H9 (cell line): ENCODE measurements around the gene PERM1. TPM values are rescaled to one million over a fixed set of nuclear protein-coding genes. Genes with fewer than 3 reads are reported as not detected.

ENCODE experiments used
- DNase-seq: peaks from one replicate; pipeline ENCODE4 v3.0.0-alpha.2; 2017
- H2AFZ ChIP-seq: one replicate; pipeline ENCODE4 v1.6.1; 2013; ENCODE audit warnings: mild to moderate bottlenecking, low read length, control low read depth, moderate library complexity
- H2AK5ac ChIP-seq: 2 replicates; pipeline ENCODE4 v1.6.1; 2013; ENCODE audit warnings: low read length, control low read depth, mixed read lengths; ENCODE audit not compliant: insufficient read length
- H2BK120ac ChIP-seq: one replicate; pipeline ENCODE4 v1.6.1; 2013; ENCODE audit warnings: low read depth, mild to moderate bottlenecking, low read length, control low read depth, inconsistent platforms; ENCODE audit not compliant: poor library complexity, severe bottlenecking
- H2BK12ac ChIP-seq: 2 replicates; pipeline ENCODE4 v1.6.1; 2013; ENCODE audit warnings: low read length, control low read depth, mixed read lengths, low read depth; ENCODE audit not compliant: insufficient read length
- H2BK15ac ChIP-seq: 2 replicates; pipeline ENCODE4 v1.6.1; 2013; ENCODE audit warnings: low read depth, low read length, control low read depth
- H2BK20ac ChIP-seq: one replicate; pipeline ENCODE4 v1.6.1; 2013; ENCODE audit warnings: low read depth, mild to moderate bottlenecking, low read length, control low read depth, inconsistent platforms; ENCODE audit not compliant: poor library complexity, severe bottlenecking
- H2BK5ac ChIP-seq: 2 replicates; pipeline ENCODE4 v1.6.1; 2013; ENCODE audit warnings: low read length, control low read depth, mixed read lengths; ENCODE audit not compliant: insufficient read length
- H3K14ac ChIP-seq: 2 replicates; pipeline ENCODE4 v1.6.1; 2013; ENCODE audit warnings: low read length, control low read depth; ENCODE audit not compliant: insufficient read depth
- H3K18ac ChIP-seq: 2 replicates; pipeline ENCODE4 v1.6.1; 2013; ENCODE audit warnings: low read depth, mild to moderate bottlenecking, mixed read lengths, low read length, control low read depth; ENCODE audit not compliant: insufficient read length
- H3K23ac ChIP-seq: 2 replicates; pipeline ENCODE4 v1.6.1; 2013; ENCODE audit warnings: low read length, control low read depth, mixed read lengths, low read depth; ENCODE audit not compliant: insufficient read length
- H3K23me2 ChIP-seq: 2 replicates; pipeline ENCODE4 v1.6.1; 2013; ENCODE audit warnings: low read depth, mild to moderate bottlenecking, mixed read lengths, low read length, control low read depth; ENCODE audit not compliant: insufficient read length, poor library complexity, severe bottlenecking
- H3K27ac ChIP-seq: 2 replicates; pipeline ENCODE4 v1.5.1; 2013; ENCODE audit warnings: low read length, control low read depth, mixed read lengths, low read depth; ENCODE audit not compliant: insufficient read length
- H3K27me3 ChIP-seq: 2 replicates; pipeline ENCODE4 v1.6.1; 2013; ENCODE audit warnings: low read length, control low read depth, inconsistent platforms; ENCODE audit not compliant: insufficient read depth
- H3K4ac ChIP-seq: 2 replicates; pipeline ENCODE4 v1.6.1; 2013; ENCODE audit warnings: low read depth, mild to moderate bottlenecking, control low read depth, inconsistent platforms, low read length, moderate library complexity
- H3K4me1 ChIP-seq: 2 replicates; pipeline ENCODE4 v1.6.1; 2013; ENCODE audit warnings: low read length, control low read depth, inconsistent platforms; ENCODE audit not compliant: insufficient read depth
- H3K4me2 ChIP-seq: 2 replicates; pipeline ENCODE4 v1.6.1; 2013; ENCODE audit warnings: low read length, control low read depth, mixed read lengths; ENCODE audit not compliant: insufficient read length, insufficient read depth
- H3K56ac ChIP-seq: 2 replicates; pipeline ENCODE4 v1.6.1; 2013; ENCODE audit warnings: low read depth, mild to moderate bottlenecking, mixed read lengths, low read length, control low read depth; ENCODE audit not compliant: insufficient read length
- H3K79me1 ChIP-seq: 2 replicates; pipeline ENCODE4 v1.6.1; 2013; ENCODE audit warnings: low read depth, mild to moderate bottlenecking, moderate library complexity, low read length, control low read depth, inconsistent platforms; ENCODE audit not compliant: insufficient read depth, poor library complexity, severe bottlenecking
- H3K79me2 ChIP-seq: 2 replicates; pipeline ENCODE4 v1.6.1; 2013; ENCODE audit warnings: low read length, control low read depth, inconsistent platforms; ENCODE audit not compliant: insufficient read depth
- H3K9ac ChIP-seq: 2 replicates; pipeline ENCODE4 v1.6.1; 2013; ENCODE audit warnings: low read length, control low read depth, mixed read lengths; ENCODE audit not compliant: insufficient read length; ENCODE audit errors: extremely low read depth
- H3K9me3 ChIP-seq: one replicate; pipeline ENCODE4 v1.6.1; 2013; ENCODE audit warnings: low read depth, low read length, inconsistent platforms; ENCODE audit not compliant: control insufficient read depth
- H3T11ph ChIP-seq: one replicate; pipeline ENCODE4 v1.6.1; 2013; ENCODE audit warnings: mild to moderate bottlenecking, low read length, control low read depth, inconsistent platforms
- H4K20me1 ChIP-seq: one replicate; pipeline ENCODE4 v1.6.1; 2013; ENCODE audit not compliant: control insufficient read depth, insufficient read length, insufficient read depth
- H4K5ac ChIP-seq: 2 replicates; pipeline ENCODE4 v1.6.1; 2013; ENCODE audit warnings: low read depth, mild to moderate bottlenecking, mixed read lengths, low read length, control low read depth; ENCODE audit not compliant: insufficient read length
- H4K8ac ChIP-seq: replicated peaks from 2 replicates; pipeline ENCODE4 v1.6.1; 2013; ENCODE audit warnings: low read length, control low read depth, mixed read lengths, low read depth; ENCODE audit not compliant: insufficient read length
- H4K91ac ChIP-seq: 2 replicates; pipeline ENCODE4 v1.6.1; 2013; ENCODE audit warnings: low read depth, mild to moderate bottlenecking, moderate library complexity, mixed read lengths, low read length, control low read depth; ENCODE audit not compliant: insufficient read length
- H3K27ac Mint-ChIP-seq, 3 experiments: 2 replicates in 2 of 3; 3 replicates in 1 of 3; pipeline ENCODE4 v1.8.0; 2020 to 2021; ENCODE audit warnings: mixed read lengths in 3 of 3, mild to moderate bottlenecking in 1 of 3, moderate library complexity in 1 of 3
- H3K27me3 Mint-ChIP-seq: 2 replicates; pipeline ENCODE4 v1.8.0; 2021; ENCODE audit warnings: low read depth, mild to moderate bottlenecking, moderate library complexity, mixed read lengths
- H3K36me3 Mint-ChIP-seq, 3 experiments: 2 replicates in 2 of 3; 3 replicates in 1 of 3; pipeline ENCODE4 v1.8.0; 2020 to 2021; ENCODE audit warnings: low read depth in 3 of 3, mixed read lengths in 3 of 3; ENCODE audit not compliant: insufficient read depth in 1 of 3
- H3K4me1 Mint-ChIP-seq, 2 experiments: 2 replicates each; pipeline ENCODE4 v1.8.0; 2020; ENCODE audit warnings: mixed read lengths in 2 of 2
- H3K4me3 Mint-ChIP-seq, 2 experiments: 2 replicates in 1 of 2; 3 replicates in 1 of 2; pipeline ENCODE4 v1.8.0; 2020 to 2021; ENCODE audit warnings: mild to moderate bottlenecking in 2 of 2, mixed read lengths in 2 of 2, moderate library complexity in 1 of 2
- H3K9me3 Mint-ChIP-seq, 2 experiments: 2 replicates in 1 of 2; 3 replicates in 1 of 2; pipeline ENCODE4 v1.8.0; 2020; ENCODE audit warnings: mild to moderate bottlenecking in 2 of 2, mixed read lengths in 2 of 2, moderate library complexity in 1 of 2
- WGBS: extraction: QIAGEN DNeasy Blood & Tissue Kit; methylation state at CpG from one replicate; pipeline ENCODE4 v1.1.7; 2013; ENCODE audit warnings: missing lambda C conversion rate, low lambda C conversion rate, mixed read lengths; ENCODE audit not compliant: insufficient read length; ENCODE audit errors: extremely low coverage; 5-methylcytosine and 5-hydroxymethylcytosine counted together
- total RNA-seq: library from RNA; stranded (reverse); gene quantifications from 2 replicates; pipeline ENCODE4 v1.2.1, GENCODE V29; 2021
- TF ChIP-seq, protein P1 (sequence below): fragments of 200-600 bp; sonication (generic); conservative IDR thresholded peaks from 3 replicates; pipeline ENCODE4 v1.8.0; 2021; ENCODE audit warnings: antibody characterized with exemption, mild to moderate bottlenecking

PERM1 gene
- total RNA-seq, 1 experiment from 2014 or later: not detected

DNA sequence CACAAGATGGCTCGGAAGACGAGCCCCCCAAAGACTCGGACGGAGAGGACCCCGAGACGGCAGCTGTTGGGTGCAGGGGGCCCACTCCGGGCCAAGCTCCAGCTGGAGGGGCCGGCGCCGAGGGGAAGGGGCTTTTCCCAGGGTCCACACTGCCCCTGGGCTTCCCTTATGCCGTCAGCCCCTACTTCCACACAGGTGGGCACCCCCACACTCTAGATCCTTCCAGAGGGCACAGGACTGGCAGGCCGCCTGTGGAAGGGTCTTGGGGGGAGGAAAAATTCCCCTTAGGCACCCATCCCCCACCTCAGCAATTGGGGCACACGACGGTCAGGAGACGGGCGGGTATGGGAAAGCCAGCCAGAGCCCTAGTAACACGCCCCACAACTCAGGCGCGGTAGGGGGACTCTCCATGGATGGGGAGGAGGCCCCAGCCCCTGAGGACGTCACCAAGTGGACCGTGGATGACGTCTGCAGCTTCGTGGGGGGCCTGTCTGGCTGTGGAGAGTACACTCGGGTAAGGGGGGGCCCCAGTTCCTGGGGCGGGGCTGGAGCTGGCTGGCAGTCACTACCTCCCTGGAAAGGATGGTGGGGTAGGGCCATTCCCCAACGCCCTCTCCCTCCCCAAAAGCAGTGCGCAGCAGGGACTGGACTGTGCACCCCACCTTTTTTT, 38.9 kb downstream of the PERM1 start:
- no peaks in the 10 kb centered on the region for H3K79me1 ChIP-seq
- H3K27ac Mint-ChIP-seq: no peak overlapping the region
- H2AK5ac ChIP-seq: no peak overlapping the region
- H3K4me3 Mint-ChIP-seq: peak overlapping the region; percentile 27 to 38; a peak in 1 of 5 replicates
- peaks cover 13 to 33% (median 23%) of the 10 kb centered on the region in 3 experiments; a peak in 6 of 7 replicates for H3K36me3 Mint-ChIP-seq
- H4K8ac ChIP-seq: no peak overlapping the region
- peaks cover 6% of the 10 kb centered on the region for H3K23me2 ChIP-seq
- no peaks in the 10 kb centered on the region for H3K9me3 ChIP-seq
- H3K56ac ChIP-seq: no peak overlapping the region
- no peak overlapping the region for H3K14ac ChIP-seq
- no peak overlapping the region for H2BK12ac ChIP-seq
- no peak overlapping the region for H4K5ac ChIP-seq
- H3K4me1 Mint-ChIP-seq: peaks cover 3 to 33% of the 10 kb centered on the region in 2 experiments
- no peaks in the 10 kb centered on the region for H3K4me1 ChIP-seq
- H3K27me3 Mint-ChIP-seq: peaks cover 46% of the 10 kb centered on the region
- H3T11ph ChIP-seq: no peak overlapping the region
- peak overlapping the region; percentile 36 for H3K4me2 ChIP-seq
- no peak overlapping the region for H3K18ac ChIP-seq
- no peak overlapping the region for H2BK15ac ChIP-seq
- H4K91ac ChIP-seq: no peak overlapping the region
- no peak overlapping the region for H2BK5ac ChIP-seq
- H4K20me1 ChIP-seq: no peaks in the 10 kb centered on the region
- no CpG with 5 or more reads among the region's 27 CpGs for WGBS
- no peak overlapping the region for H3K9ac ChIP-seq
- no peak overlapping the region for H2BK120ac ChIP-seq
- H3K27me3 ChIP-seq: peaks cover 34% of the 10 kb centered on the region
- H2AFZ ChIP-seq: no peak overlapping the region
- H3K79me2 ChIP-seq: no peaks in the 10 kb centered on the region
- DNase-seq: no peak
- no peak overlapping the region for H3K4ac ChIP-seq
- no peak overlapping the region for H3K27ac ChIP-seq
- H3K23ac ChIP-seq: no peak overlapping the region
- H2BK20ac ChIP-seq: no peak overlapping the region
- TF ChIP-seq, protein P1, sequence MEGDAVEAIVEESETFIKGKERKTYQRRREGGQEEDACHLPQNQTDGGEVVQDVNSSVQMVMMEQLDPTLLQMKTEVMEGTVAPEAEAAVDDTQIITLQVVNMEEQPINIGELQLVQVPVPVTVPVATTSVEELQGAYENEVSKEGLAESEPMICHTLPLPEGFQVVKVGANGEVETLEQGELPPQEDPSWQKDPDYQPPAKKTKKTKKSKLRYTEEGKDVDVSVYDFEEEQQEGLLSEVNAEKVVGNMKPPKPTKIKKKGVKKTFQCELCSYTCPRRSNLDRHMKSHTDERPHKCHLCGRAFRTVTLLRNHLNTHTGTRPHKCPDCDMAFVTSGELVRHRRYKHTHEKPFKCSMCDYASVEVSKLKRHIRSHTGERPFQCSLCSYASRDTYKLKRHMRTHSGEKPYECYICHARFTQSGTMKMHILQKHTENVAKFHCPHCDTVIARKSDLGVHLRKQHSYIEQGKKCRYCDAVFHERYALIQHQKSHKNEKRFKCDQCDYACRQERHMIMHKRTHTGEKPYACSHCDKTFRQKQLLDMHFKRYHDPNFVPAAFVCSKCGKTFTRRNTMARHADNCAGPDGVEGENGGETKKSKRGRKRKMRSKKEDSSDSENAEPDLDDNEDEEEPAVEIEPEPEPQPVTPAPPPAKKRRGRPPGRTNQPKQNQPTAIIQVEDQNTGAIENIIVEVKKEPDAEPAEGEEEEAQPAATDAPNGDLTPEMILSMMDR: no peak
- no peaks in the 10 kb centered on the region for H3K9me3 Mint-ChIP-seq
